Activated CD8-positive, alpha-beta memory T cell treated with anti-CD3 and anti-CD28 coated beads for 1 hour (primary cell): ENCODE results near the gene B3GAT1.

Experiments used
- DNase-seq, 2 donors: peaks; one replicate each; pipeline ENCODE4 v3.0.0-alpha.2; 2020; ENCODE audit warnings: low read depth in 1 of 2; ENCODE audit errors: extremely low read depth in 1 of 2

Gene B3GAT1

GRCh38 chr11:134441706-134442105 lies 29.7 kb upstream of the B3GAT1 start:
- DNase-seq: no peak

- no peak for DNase-seq
These were observed 29.2 kb upstream of the B3GAT1 start for GRCh38 chr11:134441281-134441680.

DNA sequence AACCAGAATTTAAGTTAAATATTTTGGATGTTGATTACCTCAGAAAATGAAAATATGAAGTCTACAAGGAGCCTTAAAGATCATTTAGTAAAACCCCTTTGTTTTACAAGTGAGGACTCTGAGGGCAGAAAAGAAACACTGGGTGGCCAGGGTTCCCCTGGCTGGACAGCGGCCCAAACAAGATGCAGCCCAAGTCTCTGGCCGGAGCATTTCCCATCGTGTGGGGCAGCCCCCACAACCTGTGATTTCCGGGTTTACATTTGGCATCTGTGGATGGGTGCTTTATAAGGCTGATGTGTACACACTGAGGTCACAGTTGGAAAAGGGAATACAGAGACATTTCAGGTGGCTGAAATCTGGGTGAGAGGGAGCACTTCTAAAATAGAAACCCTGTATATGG lies 28.8 kb upstream of the B3GAT1 start:
- no peak for DNase-seq

- no peak for DNase-seq
These were observed 26.8 kb upstream of the B3GAT1 start for GRCh38 chr11:134438542-134439537.

DNA sequence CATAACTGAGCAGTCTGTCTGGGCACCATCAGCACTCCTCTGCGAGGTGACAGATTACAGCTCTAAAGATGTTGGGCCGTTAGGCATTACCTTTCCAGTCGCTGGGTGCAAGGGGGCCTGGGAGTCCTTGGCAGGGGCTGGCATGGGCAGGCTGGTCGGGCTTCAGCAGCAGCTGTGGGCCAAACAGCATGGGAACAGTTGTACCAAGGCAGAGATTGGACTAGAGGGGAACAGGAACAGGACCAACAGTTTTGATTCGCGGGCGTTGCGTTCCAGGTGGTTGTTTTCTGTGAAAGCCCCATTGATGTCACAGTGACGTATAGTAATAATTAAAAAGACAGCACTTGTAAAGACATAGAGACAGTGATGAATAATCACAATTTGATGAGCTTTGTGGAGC lies 25.8 kb upstream of the B3GAT1 start:
- no peak for DNase-seq

DNA sequence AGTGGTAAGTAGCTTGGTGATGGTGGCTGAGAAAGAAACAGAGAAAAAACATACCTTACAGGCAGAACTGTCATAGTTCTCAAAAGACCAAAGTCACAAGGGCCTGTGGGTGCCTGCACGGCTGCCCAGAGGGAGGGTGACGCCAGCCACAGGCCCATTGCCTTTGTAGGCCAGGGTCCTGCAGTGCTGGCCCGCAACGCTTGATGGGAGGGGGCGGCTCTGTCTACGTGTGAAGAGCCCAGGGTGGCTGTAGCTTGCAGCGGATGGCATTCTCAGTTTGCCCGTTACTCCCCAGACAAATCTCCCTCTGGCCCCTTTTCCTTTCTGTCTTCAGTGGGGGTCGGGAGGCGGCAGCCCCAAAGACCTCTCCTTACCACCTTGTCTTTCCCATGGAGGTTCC lies 24.7 kb upstream of the B3GAT1 start:
- DNase-seq: no peak

DNA sequence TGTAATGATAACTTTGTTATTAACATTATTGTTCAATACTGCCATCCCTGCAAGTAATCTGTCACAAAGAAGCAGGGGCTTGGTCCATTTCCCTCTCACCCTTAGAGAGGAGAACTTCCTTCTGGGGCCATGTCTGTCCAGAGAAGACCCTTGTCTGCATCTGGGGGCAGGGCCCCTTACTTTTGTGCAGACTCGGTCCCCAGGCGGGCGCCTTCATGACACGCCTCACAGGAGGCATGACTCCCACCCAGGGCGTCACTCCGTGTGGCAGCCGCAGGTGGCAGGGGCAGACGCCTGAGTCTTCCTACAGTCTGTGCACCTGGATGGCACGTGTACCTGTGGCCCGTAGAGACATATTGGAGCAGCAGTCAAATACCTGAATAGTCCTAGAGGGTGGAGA lies 21.8 kb upstream of the B3GAT1 start:
- DNase-seq: no peak

DNA sequence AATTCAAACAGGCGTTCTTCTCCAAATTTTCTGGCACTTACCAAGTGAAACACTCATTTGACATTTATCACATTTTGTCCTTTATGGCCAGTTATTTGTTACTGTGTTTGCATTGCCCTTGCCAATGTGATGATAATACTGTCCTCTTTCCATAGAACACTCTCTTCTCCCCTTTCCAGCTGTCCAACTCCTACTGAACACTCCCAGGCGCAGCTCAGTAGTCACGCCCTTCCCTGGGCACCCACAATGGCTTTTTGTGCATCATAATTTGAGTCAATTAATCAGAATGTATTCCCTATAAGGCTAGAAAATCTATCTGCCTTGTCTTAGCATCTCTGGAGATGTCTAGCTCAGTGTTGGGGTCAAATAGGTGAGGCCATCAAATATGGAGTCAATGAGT lies 21.2 kb upstream of the B3GAT1 start:
- no peak for DNase-seq

DNA sequence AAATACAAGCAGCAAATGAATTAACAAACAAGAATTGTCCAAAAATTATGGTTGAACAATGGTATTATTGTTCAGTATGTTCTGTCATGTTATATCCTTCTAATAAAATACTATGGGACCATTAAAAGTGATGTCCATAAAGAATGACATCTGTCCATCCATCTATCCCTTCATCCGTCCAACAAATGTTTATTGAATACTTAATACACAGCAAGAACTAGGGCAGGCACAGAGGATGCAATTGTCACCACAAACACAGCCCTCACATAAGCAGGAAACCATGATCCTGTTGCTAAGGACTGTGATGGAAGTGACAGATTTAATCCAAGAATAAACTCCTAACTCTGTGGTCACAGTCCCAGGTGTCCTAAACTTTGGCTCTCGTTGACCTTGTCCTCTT lies 20.7 kb upstream of the B3GAT1 start:
- DNase-seq: no peak

DNA sequence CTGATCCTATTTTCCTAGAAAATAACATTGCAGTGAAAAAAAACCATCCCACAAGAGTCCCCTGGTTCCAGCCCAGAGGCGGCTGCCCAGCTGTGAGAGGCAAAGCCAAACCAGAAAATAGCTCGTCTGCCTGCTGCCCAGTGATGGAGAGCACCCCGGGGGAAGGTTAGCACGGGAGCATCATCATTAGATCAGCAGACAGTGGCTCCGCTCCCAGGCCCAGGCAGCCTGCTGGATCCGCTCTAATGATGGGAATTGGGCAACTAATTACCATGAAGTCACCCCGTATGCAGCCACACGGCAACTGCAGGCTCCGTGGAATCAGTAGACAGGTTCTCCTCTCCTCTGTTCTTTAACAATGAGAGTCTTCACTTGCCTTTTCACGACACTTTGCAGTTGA lies 17.1 kb upstream of the B3GAT1 start:
- no peak for DNase-seq

GRCh38 chr11:134425816-134426536 lies 13.9 kb upstream of the B3GAT1 start:
- DNase-seq: no peak

GRCh38 chr11:134425413-134425812 lies 13.4 kb upstream of the B3GAT1 start:
- DNase-seq: no peak

DNA sequence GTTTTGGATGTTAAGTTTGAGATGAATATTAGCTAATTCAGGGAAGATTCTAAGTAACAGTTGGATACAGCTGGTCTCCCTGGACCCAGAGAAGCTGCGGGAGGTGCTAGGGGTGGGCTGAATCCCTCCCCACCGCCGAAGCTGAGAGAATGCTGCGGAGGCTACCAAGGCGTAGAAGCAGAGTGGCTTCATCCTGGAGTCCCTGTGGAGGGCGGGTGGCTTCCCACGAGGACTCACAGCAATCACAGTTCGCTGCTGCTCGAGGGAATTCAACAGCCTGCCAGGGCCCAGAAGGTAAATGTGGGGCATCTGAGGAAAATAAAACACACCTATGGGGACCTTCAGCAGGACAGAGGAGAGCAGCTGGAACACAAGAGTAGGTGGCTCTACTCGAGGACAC lies 11.1 kb upstream of the B3GAT1 start:
- DNase-seq: no peak

- no peak for DNase-seq
These were observed 6.1 kb upstream of the B3GAT1 start for GRCh38 chr11:134417871-134418840.

GRCh38 chr11:134416726-134417125 lies 4.7 kb upstream of the B3GAT1 start:
- DNase-seq: no peak

DNA sequence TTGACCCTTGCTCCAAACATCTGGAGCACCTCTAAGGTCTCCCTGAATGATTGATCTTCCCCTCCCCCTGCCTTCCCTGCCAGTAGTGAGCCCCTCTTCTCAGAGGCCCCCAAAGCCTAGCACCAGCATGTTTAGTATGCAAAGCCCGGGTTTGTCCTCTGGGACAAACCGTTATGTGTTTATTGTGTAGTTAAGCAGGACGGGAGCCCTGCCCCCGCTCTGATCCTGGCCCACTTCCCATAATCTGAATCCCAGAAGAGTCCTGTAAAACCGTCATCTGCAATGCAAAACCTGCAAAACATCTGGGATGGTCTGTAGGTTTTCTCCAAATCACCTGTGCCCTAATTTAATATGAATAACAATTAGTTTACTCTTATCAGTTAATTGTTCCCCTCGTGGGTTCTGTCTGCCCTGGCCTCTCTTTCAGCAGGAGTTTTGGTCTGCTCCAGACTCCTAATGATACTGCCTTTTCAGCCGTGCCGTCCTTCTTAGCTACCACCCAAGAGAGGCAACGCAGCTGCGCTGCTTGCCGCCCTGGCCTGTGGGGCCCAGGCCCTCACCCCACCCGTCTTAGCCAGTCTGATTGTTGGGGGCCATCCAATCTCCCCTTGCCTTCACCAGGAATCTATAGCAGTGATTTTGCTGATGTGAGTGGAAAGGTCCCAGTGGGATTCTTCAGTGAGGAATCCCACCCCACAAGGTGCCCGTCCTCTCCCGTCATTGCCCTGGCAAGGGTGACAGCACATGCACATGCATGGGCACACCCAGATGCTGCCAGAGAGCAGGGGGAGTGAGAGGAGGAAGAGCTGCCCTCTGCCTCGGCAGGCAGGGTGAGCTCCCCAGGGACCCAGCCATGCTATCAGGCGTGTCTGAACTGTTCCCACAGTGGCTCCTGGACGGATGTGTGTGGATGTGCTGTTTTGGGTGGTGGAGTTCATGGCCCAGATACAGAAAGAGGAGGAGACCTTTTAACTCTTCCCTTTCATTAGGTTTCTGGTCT lies 3.0 kb upstream of the B3GAT1 start:
- no peak for DNase-seq

DNA sequence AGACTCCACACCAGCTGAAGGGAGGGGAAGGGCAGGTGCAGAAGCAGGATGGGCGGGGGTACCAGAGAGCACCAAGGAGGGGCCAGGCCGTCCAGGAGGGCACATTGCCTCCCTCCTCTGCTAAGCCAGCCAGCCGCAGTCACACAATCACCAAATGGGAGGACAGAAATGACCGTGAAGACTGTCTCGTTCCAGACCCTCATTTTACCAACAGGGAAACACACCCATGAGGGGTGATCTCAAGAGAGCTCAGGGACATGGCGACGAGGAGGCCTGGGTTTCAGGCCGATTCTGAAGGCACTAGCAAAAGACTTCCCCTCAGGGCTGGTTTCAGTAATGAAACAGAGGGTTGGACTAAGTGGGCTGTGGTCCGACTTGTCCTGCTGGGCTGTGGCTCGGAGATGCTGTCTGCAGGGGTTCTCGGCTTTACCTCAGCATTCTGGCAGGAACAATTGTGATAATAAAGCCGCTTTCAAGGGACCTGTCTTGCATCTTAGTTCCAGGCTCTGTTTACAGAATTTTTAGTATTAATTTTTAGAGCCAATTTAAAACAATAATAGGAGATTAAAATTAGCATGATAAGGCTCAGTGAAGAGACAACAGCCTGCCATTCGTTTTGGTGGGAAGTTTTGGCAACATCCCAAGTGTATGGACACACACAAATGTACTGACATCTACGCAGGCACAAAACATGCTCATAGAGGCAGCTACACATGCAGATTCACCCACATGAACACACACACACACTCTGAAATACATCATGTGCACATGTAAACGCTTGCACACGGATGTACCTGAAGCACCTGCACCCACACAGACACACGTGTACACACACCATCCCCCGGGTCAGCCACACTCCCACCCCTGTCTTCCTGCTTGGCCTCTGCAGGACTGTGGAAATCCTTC lies 2.0 kb upstream of the B3GAT1 start:
- DNase-seq: no peak

DNA sequence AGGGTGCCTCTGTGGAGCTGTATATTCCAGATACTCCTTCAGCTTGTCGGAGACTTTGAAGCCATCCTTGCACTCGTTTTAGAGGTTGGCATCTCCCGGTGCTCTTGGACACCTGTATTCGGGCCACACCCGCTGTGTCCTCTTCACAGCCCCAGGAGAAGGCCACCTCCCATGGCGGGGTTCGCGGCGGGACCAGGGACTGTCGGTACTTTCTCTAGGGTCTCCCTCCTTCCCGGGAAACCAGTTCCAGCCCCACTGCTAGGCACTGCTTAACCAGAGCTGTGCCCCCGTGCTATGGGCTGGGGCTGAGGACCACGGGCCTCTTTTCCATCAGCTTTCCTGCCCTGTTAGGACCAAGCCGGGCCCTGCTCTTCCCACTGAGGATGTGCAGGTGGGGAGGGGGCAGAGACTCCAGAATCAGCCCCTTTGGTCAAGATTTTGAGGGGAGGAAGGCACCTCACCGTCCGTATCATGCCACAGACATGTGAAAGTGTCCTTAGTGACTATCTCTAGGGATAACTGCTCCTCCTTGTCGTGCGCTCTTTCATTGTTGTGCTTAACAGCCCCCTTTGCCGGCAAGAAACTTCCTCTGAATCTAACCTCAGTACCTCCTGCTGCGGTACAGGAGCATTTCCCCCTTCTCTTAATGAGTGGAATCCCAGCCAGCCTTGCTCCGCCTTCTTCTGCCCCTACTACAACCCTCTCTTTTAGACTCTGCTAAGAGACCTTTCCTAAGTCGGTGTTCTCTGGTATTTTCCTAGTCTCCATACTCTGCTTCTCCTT lies 1.2 kb upstream of the B3GAT1 start:
- DNase-seq: no peak
